NCI-H2227 (cell line): ENCODE data around the gene VAC14.
"Not testable (repeated sequence)": the region's sequence is repeated elsewhere in the genome, so short reads cannot be mapped to it uniquely, and the experiment has no call there.

Experiments
- DNase-seq: peaks from one replicate; lab custom pipeline; 2025; ENCODE audit not compliant: unreplicated experiment; lab: John Stamatoyannopoulos, UW

The VAC14 gene

GRCh38 chr16:70682239-70683145 is 118.5 kb downstream of the VAC14 start:
- DNase-seq, result no peak

- no peak for DNase-seq
These were observed 119.3 kb downstream of the VAC14 start for GRCh38 chr16:70681382-70682238.

GRCh38 chr16:70680495-70681381 is 120.2 kb downstream of the VAC14 start:
- no peak for DNase-seq

- no peak for DNase-seq
These were observed 121.1 kb downstream of the VAC14 start for GRCh38 chr16:70679671-70680494.

- no peak for DNase-seq
These were observed 121.9 kb downstream of the VAC14 start for GRCh38 chr16:70678898-70679670.

- no peak for DNase-seq
These were observed 122.6 kb downstream of the VAC14 start for GRCh38 chr16:70678121-70678897.

GRCh38 chr16:70677499-70678120 is 123.3 kb downstream of the VAC14 start:
- DNase-seq, result no peak

- no peak for DNase-seq
These were observed 124.1 kb downstream of the VAC14 start for GRCh38 chr16:70676675-70677498.

- no peak for DNase-seq
These were observed 125.0 kb downstream of the VAC14 start for GRCh38 chr16:70675851-70676513.

- no peak for DNase-seq
These were observed 126.5 kb downstream of the VAC14 start for GRCh38 chr16:70674221-70675014.

- not testable (repeated sequence) for DNase-seq
These were observed 130.0 kb downstream of the VAC14 start for GRCh38 chr16:70670938-70671337.

GRCh38 chr16:70670175-70670574 is 130.8 kb downstream of the VAC14 start:
- no peak for DNase-seq

- DNase-seq, result no peak
These were observed 134.9 kb downstream of the VAC14 start for GRCh38 chr16:70665806-70666735.

- DNase-seq, result no peak
These were observed 135.8 kb downstream of the VAC14 start for GRCh38 chr16:70665113-70665694.
